ENCODE results near the gene PRLHR. TPM values are rescaled to one million over a fixed set of nuclear protein-coding genes. Genes with fewer than 3 reads are reported as not detected.
"Not testable (repeated sequence)": the region's sequence is repeated elsewhere in the genome, so short reads cannot be mapped to it uniquely, and the experiment has no call there.

PRLHR gene
- polyA plus RNA-seq (2013, experiment 1 of 2; ENCODE audit: insufficient read length): 0.04 TPM
- 0.01 TPM for polyA plus RNA-seq (2013, experiment 2 of 2; ENCODE audit: insufficient read length)

DNA sequence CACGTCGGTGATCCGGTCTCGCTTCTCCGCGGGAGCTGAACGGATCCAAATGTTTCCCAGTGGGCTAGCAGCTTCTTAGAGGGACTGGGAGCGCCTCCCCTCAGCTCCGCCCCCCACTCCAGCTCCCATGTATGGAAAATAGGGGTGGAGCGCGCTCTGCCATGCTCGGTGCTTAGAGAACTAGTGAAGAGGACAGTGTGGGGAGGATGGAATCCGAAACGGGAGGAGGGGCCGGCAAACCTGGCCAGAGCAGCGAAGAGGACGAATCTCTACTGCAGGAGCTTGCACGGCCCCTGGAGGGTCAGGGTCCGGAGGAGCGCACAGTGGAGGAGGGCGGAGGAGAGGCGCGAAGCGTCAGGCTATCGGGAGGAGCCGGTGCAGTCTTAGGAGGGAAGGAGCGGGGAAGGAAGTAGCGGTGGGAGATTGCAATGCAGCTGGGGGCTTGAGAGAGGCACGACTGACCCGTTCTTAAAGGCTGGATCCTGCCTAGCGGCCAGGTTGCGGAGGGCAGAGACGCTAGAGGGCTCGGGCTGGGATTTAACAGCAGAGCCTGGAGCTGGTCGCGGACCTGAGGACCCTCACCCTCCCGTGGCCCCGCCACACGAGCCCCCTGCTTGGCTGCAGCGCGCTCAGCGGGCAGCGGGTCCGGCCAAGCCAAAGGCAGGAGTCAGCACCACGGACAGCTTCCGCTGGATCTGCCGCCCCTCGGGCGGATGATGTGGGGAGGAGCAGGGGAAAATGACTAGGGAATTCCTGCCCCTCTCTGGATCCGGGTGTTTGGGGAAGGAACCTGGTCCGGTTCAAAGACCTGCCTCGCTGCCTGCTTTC is at the start of gene PRLHR:
PRLHR (minus strand) TSS at position 51 of the 828 bp plus-strand sequence. CDS start 404 bp downstream, outside the sequence.
- DNase-seq: peak; percentile 25

DNA sequence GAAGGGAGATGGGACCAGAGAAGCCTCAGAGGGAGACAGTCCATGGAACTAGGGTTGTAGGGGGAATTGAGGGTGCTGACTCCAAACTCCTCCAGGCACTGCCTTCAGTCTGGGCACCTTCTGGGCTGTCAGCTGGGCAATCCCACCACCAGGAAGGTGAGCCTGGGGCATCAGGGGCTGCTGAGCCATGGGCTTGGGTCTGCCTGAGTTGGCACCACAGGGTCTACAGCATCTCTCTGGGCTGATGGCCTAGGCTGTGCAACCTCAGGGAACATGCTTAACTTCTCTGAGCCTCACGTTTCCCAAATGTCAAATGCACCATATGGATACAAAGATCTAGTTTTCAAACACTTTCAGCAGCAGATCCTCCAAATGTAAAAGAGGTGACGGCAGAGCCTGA is 46.8 kb upstream of the PRLHR start:
- no peak for DNase-seq

DNA sequence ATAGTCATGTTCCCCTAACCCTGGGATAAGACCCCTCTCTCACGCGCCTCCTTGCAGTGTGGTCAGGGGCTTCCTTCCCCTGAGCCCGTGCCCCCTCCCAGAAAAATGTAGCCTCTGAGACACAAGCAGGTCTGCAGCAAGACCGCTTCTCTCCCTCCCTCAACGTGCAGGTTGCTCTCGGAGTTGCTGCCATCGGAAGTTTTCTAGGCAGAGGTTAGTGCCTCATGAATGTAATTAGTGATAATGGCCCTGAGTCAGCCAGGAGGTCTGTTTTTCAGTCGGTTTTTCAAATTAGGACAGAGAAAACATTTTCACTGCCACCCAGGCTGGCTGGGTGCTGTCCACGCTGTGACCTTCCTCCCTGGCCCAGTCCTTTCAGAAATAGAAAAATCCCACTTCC is 43.2 kb upstream of the PRLHR start:
- DNase-seq: no peak

DNA sequence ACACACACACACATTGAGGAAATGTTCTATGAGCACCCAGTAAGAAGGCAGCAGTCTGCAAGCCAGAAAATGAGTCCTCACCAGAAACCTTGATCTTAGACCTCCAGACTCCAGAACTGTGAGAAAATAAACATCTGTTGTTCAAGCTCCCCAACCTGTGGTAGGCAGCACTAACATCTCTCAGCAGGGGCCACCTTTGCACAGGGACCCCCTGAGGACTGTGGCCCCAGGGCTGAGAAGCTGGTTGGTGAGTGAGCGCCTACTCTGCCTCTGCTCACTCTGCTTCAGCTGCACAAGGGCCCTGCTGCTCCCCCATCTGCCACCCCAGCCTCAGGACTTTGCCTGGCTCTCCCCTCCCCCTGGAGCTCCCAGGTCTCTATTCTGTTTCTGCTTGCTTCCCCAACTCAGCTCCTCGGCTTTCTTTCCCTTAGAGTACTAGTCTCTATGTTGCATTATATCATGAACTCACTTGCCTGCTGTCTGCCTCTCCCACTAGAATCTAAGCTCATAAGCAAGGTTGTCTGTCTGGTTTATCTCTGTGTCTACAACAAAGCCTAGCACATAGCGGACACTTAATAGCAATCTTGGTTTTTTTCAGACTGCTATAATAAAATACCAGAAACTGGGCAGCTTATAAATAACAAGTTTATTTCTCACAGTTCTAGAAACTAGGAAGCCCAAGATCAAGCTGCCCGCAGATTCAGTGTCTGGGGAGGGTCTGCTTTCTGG is 40.4 kb upstream of the PRLHR start:
- DNase-seq: no peak

DNA sequence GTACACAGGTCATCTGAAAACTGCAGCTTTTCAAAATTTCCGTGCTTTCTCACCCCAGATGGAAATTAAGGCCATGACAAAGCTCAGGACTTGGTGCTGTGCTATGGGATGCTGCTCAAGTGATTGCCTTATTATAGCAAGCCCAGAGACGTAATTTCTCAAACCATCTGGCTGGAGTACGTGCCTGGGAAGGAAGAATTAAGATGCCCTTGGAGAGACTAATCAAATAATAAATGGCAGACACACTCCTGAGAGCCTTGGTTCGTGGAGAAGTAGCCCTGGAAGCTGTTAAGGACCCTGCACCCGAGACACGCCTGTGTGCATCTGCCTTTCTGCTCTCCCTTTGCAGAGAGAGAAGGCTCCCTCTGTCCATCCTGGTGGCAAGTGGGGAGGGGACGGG is 38.3 kb upstream of the PRLHR start:
- DNase-seq: no peak

DNA sequence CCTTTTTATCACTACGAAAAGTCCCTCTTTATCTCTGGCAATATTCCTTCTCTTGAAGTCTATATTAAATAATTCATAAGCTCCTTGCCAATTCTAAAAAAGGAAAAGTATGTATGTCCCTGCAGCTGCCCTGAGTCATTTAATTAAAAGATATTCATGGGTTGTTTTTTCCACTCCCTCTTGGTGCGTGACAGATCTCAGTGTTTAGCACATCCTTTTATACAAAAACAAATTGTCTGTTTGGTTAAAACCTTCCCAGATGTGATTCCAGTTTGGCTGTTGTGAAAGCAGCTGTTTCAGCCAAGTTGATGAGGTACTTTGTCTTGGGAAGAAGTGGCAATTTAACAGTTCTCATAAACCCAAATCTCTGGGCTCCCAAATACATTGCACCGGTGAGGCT is 33.8 kb upstream of the PRLHR start:
- peak; percentile 2 for DNase-seq

DNA sequence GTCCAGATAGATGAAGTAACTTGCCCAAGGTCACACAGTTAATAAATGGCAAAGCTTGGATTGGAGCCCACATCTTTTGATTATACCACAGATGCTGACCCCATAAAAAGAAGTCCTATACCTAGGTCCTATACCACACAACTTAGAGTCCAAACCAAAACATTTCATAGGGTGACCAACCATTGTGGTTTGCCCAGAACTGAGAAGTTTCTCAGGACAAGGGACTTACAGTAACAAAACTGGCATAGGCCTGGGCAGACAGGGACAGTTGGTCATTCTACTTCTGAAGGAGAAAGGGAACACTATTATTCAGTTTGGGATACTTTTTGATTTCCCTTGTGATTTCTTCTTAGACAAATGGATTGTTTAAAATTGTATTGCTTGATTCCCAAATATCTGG is 32.9 kb upstream of the PRLHR start:
- no peak for DNase-seq

DNA sequence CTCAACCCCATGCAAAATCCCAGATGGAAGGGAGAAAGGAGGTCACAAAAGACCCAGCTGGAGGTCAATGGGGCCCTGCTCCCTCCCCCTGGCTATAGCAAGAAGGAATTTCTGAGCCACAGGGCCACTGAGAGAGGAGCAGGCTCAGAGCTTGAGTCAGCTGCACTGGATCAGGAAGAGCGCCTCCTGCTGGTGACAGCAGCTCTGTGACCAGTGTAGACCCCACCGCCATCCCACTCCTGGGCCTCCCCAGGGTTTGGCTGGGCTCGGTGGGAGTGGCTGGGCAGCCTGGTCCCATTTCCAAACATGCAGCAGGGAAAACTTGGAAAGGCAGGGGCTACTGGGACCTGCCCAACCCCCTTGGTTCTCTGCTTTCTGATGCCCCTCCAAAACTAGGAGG is 31.5 kb upstream of the PRLHR start:
- no peak for DNase-seq

DNA sequence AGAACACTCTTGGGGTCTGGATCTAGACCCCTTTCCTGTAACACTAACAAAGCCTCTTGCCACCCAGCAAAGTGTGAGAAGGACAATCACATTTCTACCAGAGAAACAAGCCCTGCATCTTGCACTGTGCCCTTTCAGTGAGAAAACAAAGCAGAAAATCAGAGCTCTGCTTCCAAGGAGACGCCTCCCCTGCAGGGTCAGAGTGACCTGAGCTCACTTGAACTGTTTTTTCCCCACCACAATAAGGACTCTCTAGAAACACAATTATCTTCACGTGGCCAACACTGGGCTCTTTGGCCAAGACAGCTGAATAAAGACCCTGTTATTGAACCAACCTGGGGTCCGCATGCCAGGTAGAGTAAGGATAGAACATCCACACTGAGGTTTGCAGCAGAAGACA is 30.1 kb upstream of the PRLHR start:
- no peak for DNase-seq

DNA sequence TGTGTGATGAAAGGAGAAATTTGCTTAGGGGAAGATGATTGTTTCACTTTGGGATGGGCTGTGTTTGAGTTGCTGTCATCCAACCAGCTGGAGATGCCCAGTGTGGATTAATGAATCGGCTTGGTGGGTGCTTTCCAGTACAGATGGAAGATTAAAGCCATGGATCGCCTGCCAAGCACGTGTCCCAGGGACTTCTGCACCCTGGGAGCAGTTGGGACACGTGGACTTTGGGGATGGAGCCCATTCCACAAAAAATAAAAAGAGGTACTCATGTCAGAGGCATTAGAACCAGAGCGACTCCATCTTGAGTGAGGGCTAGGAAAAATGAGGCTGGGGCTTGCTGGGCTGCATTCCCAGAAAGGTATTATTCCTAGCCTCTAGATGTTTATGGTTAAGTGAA is 29.3 kb upstream of the PRLHR start:
- DNase-seq: no peak

DNA sequence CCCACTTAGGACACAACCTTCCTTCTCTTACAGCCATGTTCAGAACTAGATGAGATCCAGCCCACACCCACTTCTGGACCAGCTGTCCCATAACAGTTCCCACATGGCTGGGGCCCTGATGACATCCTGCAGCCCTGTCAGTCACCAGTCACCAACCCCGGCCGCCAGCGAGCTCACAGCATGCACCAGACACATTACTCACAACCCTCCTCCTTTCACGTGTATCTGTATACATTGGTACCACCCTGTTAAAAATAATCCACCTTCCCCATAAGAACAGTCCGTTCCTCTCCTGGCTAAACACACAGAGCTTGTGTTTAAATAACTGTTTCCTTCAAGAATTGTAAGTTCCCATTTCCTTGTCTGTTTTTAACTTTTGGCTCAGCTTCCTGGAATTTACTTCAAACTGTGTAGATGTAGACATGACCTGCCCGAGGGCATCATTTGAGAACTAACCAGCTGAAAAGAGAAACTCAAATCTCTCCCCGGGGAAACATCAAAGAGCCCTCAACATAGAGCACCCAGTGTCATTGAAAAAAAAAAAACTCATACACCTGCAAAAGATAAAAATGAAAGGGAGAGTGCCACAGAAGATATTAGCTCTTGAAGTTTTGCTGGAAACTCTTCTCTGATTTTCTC is 26.0 kb upstream of the PRLHR start:
- DNase-seq: no peak

DNA sequence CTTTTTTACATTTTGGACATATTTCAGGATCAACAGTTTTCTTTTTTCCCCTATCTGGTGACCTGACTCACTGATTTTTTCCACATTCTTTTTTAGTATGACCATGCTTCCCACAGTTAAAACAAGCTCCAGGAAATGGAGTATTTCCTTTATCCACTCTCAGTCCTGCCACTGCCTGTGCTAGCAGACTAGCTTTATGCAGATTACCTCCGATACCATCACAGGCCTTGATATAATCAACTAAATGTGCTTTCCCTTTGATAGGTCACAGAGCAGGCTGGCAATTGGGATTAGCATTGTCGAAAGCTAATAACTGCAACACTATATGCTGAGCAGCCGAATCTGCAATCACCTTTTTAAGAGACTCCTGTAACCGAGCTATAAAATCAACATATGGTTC is 18.4 kb upstream of the PRLHR start:
- not testable (repeated sequence) for DNase-seq

DNA sequence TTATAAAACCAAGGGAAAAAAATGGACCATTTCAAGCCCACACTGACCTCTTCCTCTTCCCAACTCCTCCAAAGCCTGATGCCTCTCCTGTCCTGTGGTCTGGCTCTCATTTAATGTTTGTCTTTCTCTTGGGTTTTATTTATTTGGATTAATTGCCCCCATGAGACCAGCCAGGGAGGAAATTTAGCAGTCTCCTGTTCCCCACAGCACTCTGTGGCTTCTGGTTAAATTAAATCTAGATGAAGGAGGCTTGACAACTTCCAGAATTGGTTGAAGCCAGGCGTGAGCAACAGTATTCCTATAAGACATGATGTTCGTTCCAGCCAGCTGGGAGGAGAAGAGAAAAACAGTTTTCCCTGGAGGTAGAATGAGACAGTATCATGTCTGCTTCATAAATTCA is 15.1 kb upstream of the PRLHR start:
- DNase-seq: no peak

DNA sequence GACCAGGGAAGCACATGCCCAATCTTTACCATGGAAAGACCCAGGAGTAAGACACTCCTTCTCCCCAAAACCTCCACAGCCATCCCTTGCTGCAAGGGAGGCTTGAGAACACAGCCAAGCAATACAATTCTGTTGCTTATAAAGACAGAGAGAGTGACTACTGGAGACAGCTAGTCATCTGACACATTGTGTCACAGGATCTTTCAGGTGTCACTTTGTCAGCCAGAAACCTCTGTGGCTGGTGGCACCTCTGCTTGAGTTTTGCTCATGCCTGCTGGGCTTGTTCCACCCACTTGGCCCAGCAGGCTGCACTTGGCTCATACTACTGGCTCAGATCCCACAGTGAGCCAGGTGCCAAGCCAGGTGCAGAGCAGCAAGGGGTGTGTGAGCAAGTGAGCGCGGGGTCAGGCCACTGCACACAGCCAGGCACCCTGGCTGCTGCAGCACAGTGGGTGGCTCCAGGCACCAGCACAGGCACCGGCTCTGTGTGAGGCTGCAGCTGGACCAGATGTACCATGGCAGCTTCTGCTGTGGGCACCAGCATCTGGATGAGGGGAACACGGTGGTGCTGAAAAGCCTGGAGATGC is 12.4 kb upstream of the PRLHR start:
- no peak for DNase-seq

DNA sequence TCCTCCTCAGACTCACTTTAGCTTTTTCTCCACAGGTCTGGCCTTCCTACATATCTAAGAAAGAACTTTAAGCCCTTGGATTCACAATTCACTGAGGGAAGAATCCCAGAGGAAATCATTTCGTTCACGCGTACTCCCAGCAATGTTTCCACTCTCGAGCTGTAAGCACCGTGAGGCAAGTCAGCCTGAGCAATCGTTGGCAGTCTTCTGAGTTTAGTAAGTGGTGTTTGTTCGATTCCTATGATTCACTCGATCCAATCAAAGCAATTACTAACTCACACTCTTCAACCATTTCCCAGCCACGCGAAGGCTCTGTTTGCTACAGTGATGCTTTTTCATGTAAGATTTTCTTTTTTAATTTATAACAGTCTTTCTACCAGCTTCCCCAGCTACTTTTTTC is 10.2 kb upstream of the PRLHR start:
- no peak for DNase-seq

DNA sequence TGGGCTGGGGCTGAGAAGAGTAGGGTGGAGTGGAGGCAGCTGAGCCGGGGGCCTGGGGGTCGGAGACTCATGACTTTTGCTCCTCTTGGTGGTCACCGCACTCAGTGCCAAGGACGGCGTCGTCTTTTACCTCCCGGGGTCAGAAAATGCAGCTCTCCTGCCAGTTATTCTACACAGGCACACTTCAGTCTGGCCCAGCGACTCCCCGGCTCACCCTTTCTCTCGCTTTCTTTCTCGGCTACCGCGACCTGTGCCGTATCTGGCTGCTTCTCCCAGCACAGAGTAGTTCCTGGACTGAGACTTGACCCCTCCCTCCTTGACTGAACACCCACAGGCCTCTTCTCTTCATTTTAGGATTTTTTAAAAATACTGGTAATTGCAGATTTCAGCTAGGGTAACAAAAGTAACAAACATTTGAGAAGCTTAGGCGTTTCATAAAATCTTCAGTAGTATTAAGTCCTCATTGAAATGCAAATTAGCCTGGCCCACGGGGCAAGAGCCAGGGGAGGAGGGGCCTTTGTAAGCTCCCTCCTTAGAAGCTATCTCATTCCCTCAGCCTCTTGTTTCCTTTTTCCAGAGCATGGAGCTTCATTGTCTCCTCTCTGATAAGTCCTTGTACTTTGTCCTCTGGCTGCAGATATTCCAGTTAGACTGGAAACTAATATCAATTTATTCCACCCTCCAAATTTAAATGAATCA is 1.1 kb upstream of the PRLHR start:
- DNase-seq: no peak

DNA sequence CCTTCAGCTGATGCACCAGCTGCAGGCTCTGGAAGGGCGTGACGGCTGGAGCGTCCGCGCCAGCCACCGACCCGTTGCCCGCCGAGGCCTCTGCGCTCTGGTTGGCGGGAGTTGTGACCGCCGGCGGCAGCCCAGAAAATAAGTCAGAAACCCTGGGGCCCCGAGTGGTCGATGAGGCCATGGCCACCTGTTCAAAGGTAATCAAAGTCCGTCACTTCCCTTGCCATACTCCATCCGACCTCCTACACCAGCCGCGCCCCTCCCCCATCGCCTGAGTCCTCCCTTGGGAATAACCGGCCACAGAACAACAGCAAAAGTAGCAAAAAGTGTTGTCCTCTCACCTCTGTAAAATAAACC is 406 bp downstream of the PRLHR start:
- no peak for DNase-seq

DNA sequence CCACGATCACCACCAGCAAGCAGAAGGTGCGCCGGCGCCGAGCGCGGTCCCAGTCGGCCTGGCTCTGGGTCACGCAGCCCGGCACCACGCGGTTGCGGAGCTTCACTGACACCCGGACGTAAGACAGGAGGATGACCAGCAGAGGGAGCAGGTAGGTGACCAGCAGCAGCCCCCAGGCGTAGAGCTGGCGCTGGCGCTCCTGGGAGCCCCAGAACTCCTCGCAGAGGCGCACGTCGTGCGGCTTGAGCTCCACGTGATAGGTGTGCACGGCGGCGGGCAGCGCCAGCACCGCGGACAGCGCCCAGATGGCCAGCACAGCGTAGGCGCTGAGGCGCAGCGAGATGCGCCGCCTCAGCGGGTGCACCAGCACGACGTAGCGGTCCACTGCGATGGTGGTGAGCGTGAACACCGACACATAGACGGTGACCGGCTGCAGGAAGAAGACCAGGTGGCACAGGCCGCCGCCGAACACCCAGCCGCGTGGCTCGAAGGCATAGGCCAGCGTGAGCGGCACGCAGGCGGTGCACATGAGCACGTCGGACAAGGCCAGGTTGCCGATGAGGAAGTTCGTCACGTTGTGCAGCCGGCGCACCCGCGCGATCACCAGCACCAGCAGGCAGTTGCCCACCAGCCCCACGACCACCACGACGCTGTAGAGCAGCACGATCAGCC is 920 bp downstream of the PRLHR start:
- DNase-seq: peak; percentile 48

DNA sequence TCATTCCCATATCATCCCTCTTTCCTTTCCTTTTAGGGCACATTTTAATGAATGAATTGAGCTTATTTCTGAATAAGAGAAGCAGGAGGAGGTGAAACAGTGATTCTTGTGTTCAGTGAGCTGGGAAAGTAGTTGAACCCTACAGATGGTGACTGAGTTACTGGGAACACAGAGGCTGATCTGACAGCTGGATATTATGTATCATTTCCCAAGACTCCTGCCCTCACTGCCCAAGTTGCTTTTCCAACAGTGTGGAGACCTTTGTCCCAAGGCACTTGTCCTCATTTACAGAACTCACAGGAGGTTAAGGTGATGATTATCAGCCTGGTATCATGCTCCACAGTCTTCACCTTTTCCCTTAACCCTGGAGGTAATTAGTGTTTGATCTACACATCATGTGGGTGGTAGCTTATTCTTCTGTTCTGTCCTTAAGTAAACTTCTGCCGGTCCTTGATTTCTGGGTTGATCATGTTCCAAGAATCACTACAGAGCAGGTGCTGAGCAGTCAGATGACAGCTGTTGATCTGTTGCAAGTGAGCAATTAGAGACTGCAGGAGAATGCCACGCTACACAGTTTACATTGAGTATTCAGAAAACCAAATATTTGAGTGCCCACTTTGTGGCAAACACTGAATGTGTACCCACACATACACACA is 2.6 kb downstream of the PRLHR start:
- DNase-seq: no peak

DNA sequence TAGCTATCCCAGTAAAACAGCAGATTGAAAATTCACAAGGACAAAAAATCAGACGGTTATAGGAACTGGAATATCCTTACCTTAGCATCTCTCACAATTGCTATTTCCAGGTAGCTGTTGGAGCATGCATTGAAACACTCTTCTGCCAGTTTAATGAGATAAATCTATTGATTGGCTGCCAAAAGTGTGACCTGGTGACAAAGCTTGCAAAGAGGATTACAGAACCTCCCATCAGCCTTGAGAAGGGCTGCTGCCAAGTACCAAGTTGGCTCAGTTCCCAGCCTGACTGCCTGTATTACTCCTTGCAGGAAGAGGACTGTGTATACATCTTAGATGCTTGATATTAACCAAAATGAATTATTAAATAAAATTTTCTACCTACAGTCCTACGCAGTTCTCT is 5.1 kb downstream of the PRLHR start:
- peak; percentile 9 for DNase-seq

DNA sequence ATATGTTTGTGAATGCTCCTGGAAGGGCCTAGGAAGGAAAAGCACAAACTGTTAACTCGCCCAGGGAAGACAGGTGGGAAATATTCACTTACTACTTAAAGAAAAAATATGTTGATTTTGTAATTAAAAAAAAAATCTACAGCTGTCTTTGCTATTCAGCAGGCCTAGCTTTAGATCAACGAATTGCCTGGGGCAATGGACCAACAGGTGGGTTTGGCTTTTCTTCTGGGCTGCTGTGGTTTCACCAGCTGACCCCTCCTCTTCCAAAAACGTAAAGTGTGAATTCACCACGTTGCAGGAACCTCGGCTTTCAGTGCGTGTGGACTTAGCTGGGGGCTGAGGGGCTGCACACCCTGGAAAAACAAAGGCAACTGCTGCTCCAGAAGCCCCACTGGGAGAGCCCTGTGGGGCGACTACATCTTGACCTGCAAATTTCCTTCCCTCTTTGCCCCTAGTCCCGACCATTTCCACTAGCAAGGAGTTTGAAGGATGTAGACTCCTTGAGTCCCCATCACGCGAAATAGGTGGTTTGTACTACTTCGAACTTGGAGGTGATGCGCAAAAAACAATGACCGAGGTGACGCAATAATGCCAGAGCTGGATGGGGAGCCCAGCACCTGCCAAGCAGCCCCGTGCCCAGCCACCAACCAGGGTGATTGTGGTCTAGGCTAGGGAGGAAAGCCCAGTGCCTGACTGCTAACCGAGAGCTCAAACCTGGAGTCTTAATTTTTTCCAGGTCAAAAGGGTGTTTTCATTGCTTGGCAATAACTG is 7.4 kb downstream of the PRLHR start:
- no peak for DNase-seq

Measured in fibroblast of skin of abdomen (primary cell).